HTR-8/SVneo (cell line): ENCODE data around the gene TBC1D32.
"Not testable (repeated sequence)": the region's sequence is repeated elsewhere in the genome, so short reads cannot be mapped to it uniquely, and the experiment has no call there.

Experiments
- DNase-seq: peaks from one replicate; pipeline ENCODE4 v3.0.0; 2011; ENCODE audit warnings: low spot score, mixed read lengths; ENCODE audit not compliant: insufficient read length
- FAIRE-seq: peaks from 2 replicates; lab custom pipeline; 2011; peaks lifted over from hg19 to GRCh38; lab: Jason Lieb, UNC

Gene TBC1D32

DNA sequence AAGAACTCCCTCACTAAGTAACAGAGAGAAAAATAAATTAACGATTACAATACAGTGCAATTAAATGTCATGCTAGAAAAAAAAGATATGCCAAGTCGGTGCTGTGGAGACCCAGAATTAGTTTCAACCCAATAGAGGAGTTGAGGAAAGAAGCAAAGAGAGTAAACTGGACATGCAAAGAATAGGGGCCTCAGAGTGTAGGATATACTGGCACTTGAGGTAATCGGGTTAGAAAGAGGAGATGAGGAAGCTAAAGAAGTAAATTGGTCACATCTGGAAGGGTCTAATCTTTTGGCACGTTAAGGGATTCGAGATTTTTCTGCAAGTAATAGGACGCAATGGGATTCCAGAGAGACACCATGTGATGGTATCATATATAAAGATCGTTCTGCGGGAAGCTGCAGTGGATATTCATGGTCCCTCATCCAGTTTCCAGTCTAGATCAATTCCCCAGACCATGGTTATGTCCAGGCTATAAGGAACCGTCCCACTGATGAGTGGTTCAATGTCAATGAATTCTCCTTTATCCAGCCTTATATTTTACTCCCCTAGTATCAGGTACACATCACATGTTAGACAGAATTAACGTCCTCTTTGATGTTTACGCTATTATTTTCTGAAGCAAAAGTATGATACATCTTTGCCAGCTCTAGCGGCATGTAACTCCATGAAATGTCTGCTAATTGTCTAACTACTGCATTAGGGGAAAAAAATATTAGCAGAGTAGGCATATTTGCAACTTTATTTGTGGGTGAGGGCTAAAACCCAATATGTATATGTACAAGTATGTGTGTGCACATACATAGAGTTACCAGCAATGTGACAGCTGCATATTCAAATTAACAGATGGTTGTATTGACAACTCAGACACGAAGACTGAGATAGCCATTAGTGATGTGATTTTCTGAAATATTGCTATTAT, 1.1 kb upstream of the TBC1D32 start:
- DNase-seq (no peak), FAIRE-seq (no peak)

DNA sequence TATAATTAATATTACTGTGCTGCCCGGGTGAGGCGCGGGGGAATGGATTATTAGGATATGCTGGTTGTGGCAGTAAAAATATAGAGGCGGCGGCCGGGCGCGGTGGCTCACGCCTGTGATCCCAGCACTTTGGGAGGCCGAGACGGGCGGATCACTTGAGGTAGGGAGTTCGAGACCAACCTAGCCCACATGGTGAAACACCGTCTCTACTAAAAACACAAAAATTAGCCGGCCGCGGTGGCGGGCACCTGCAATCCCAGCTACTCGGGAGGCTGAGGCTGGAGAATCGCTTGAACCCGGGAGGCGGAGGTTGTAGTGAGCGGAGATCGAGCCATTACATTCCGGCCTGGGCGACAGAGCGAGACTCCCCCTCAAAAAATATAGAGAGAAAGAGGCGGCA, 586 bp downstream of the TBC1D32 start:
- DNase-seq, FAIRE-seq: not testable (repeated sequence)

DNA sequence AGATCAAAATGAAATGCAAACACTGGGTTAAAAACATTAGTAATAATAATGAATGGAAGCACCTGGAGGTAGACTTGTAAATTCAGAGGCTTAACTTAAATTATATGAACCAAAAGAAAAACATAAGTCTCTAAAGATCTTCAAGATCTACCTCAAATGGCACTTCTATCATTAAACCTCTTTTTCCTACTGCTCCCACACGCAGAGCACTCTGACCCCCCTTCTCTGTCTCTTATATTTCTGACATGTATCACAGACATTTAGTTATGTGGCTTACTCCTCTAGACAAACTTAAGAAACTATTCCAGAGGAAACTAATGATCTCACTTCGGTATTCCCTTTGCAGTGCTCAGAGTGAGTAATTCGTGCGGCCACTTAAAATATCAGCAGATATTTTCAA, 1.1 kb downstream of the TBC1D32 start:
- DNase-seq: no peak
- FAIRE-seq: no peak

DNA sequence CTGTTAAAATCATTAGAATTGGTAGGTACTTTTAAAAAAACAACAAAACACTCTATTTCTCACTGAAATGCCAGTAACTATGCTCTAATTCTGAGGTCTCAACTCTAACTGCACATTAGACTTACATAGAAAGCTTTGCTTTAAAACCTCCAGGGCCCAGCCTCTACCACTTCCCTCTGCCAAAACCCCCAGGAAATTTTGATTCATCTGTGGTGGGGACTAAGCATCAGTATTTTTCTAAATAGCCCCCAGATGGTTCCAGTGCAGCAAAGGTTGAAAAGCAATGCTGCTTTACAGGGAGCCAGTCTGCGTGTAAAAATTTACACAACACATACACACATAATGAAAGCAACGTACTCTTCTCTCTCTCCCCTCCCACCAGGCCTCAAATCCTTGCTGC, 3.8 kb downstream of the TBC1D32 start:
- FAIRE-seq: no peak
- DNase-seq: no peak

DNA sequence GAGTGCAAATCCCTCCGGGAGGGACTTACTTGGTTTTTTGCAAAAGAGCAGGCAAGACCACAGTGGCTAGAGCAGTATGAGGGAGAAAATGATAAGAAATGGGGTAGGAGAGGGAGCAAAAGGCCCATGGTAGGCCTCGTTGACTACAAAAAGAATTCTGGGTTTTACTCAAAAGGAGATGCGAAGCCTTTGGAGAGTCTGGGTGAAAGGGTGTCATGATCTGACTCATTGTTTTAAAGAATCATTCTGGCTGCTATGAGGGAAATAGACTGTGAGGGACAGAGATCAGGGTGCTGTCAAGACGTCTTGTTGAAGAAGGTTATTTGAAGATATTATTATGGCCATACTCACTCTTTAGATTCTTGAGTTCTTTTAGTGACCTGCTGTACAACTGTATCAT, 13.0 kb downstream of the TBC1D32 start:
- no peak for FAIRE-seq
- no peak for DNase-seq

DNA sequence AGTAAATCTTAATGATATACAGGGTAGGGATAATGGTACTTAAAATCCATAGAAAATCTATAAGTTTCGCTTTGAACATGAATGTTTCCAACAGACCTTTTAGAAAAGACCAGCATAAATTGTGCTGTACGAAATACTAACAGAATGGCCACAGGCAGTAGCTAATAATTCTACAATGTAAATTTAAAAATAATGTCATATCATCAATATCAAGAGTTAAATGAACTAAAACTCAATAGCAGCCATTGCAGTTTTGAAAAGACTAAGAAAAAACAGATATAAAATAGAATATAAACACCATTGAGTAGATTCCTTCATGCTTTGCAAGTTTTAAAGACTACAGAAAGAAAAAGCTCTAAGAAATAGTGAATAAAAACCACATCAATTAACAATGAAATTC, 14.7 kb downstream of the TBC1D32 start:
- FAIRE-seq: no peak

DNA sequence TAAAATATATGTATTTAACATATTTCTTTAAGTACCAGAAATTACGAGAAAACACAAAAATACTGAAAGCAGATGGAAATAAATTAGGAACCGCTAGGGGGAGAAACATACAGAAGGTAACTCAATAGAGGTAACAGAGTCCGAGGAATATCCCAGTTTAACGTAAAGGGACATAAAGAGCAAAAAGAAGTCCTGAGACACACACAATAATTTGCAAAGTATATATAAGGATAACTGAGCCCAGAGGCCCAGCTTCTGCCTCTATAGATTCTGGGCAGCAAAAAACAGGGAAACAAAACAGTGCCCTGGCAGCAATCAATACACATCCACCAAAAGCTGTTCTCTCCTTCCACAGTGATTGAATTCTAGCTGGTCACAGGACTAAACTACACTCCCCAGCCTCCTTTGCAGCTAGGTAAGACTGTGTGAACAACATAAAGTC, 15.1 kb downstream of the TBC1D32 start:
- DNase-seq (no peak), FAIRE-seq (no peak)

More for the DNA sequence above, 14.7 kb downstream of the TBC1D32 start:
- no peak for DNase-seq

DNA sequence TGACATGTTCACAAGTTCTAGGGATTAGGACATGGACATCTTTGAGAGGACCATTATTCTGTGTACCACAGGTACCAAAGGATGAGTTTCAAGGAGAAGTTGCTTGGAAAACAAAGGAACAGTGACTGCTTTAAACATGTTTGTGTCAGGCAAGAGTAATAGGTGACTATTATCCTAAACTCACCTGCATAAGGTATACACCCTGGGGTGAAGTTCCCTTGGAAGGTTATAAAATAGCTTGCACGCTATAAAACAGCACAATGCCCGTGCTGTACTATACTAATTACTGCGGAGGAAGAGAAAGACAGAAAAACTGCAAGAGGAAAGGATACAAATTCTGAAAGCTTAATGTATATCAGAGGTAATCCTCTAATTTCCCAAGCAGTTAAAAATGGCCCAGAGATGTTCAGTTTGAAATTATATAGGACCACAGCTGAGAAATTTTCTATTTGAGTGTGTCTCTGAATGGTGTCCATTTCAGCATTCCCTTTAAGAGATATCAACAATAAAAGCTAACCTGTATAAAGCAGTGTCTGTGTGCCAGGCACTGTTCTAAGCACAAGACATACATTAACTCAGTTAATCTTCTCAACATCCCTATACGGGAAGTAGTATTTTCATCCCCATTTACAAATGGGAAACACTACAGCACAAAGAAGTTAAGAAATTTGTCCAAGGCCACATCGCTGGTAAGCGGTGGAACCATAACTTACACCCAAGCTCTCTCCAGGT, 19.7 kb downstream of the TBC1D32 start:
- FAIRE-seq (no peak), DNase-seq (no peak)

DNA sequence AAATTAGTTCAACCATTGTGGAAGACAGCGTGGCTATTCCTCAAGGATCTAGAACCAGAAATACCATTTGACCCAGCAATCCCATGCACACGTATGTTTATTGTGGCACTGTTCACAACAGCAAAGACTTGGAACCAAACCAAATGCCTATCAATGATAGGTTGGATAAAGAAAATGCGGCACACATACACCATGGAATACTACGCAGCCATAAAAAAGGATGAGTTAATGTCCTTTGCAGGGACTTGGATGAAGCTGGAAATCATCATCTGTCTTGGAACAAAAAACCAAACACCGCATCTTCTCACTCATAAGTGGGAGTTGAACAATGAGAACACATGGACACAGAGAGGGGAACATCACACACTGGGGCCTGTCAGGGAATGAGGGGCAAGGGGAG, 22.5 kb downstream of the TBC1D32 start:
- not testable (repeated sequence) for DNase-seq, FAIRE-seq

DNA sequence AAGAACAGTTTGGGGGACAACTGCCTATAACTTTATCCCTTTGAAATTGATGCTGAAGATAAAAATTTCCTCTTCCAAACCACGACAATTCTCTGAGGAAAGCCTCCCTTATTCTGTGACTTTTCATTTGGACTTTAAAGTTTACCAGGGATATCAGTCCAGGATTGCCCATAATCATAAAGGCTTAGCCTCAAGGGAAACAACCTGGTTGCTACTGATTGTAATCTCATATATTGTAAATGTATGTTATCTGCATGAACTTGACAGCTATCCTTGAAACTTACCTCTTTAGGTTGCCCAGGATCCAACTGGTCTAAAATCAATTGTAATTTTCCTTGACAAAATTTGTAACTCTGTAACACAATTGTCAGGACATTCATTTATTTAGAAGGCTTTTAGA, 23.8 kb downstream of the TBC1D32 start:
- DNase-seq (no peak), FAIRE-seq (no peak)

DNA sequence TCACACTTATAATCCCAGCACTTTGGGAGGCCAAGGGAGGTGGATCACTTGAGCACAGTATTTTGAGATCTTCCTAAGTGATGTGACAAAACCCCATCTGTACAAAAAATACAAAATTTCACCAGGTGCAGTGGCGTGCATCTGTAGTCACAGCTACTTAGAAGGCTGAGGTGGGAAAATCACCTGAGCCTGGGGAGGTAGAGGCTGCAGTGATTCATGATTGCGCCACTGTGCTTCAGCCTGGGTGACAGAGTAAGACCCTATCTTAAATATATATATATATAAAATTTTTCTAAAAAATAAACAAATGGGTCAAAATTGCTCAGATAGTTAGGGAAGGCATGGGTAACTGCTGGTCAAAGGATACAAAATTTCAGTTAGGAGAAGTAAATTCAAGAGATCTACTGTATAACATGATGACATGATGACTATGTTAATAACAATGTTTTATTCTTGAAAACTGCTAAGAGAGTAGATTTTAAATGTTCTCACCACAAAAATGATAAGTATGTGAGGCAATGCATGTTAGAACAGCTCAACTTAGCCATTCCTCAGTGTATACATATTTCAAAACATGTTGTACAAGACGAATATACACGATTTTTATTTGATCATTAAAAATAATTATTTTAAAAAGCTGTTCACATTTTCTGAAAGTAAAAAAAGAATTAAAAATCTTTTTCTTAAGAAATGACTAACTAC, 24.4 kb downstream of the TBC1D32 start:
- FAIRE-seq (no peak), DNase-seq (no peak)

DNA sequence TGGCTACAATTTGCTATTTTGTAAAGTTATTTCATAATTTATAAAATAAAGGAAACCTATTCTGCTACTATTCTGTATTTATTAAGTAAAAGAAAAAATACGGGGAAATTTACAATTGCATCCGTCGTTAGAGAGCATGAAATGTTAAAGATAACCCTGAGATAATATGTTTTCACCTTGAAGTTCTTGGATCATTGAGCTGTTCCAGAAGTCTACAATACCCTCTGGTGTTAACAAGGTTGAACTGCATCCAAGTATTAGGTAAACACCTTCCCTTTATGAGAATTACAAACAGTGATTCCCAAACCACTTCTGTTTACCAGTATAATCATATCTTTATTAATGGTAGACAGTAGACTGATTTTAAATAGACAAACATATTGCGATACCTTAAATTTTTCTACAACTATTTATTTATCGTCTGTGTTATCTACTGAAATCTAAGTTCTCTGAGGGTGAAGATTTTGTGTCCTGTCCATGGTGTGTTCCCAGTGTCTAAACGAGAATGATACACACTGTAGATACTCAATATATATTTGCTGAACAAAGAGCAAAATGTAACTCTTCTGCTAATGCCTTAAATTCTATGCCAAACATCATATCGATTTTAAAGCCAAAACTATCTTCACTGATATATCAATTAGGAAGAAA, 28.2 kb downstream of the TBC1D32 start:
- DNase-seq: peak; percentile 31
- no peak for FAIRE-seq

DNA sequence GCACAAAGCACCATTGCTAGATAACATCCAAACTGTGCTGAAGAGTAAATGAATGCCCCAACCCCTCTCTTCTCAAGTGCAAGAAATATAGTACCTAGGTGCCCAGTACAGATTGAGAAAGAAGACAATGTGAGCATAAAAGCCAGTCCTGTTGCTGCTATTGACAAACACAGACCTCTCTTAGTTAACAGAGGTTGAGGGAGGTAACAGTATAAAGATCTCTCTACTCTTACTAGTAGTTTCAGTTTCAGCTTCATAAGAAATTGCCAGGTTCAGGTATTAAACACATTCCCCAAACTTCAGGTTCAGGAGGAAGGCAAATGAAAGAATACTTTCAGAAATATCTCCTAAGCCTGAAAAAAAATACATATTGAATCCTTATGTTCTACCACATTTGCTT, 31.4 kb downstream of the TBC1D32 start:
- FAIRE-seq (no peak), DNase-seq (no peak)

DNA sequence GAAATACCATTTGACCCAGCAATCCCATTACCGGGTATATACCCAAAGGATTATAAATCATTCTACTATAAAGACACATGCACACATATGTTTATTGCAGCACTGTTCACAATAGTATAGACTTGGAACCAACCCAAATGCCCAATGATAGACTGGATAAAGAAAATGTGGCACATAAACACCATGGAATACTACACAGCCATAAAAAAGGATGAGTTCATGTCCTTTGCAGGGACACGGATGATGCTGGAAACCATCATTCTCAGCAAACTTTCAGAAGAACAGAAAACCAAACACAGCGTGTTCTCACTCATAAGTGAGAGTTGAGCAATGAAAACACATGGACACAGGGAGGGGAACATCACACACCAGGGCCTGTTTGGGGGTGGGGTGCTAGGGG, 33.1 kb downstream of the TBC1D32 start:
- DNase-seq, FAIRE-seq: not testable (repeated sequence)

DNA sequence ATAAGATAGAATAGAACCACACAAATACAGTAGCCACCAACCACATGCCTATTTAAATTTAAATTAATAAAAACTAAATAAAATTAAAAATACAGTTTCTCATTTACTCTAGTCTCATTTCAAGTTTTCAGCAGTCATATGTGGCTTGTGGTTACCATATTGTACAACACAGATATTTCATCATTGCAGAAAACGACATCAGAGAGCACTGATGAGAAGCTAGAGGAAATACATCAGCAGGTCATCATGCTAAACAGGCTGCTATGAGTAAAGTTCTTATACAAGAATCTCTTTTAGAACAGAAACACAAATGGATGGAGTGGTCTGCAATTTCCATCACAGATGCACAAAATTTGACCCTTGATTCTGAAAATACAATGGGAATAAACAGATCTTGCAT, 36.6 kb downstream of the TBC1D32 start:
- no peak for DNase-seq
- no peak for FAIRE-seq

DNA sequence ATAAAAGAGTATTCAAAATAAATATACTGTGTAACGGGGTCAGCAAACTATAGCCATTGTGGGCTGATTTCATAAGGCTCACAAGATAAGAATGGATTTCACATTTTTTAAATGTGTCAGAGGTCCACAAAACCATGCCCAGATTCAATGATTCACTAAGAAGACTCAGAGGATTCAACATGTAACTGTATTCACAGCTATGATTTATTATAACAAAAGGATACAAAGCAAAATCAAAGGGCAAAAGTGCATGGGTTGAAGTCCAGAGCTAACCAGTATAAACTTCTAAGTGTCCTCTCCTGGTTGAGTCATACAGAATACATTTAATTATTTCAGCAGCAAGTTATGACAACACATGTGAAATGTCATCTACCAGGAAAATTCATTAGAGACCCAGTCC, 49.2 kb downstream of the TBC1D32 start:
- DNase-seq (no peak), FAIRE-seq (no peak)

DNA sequence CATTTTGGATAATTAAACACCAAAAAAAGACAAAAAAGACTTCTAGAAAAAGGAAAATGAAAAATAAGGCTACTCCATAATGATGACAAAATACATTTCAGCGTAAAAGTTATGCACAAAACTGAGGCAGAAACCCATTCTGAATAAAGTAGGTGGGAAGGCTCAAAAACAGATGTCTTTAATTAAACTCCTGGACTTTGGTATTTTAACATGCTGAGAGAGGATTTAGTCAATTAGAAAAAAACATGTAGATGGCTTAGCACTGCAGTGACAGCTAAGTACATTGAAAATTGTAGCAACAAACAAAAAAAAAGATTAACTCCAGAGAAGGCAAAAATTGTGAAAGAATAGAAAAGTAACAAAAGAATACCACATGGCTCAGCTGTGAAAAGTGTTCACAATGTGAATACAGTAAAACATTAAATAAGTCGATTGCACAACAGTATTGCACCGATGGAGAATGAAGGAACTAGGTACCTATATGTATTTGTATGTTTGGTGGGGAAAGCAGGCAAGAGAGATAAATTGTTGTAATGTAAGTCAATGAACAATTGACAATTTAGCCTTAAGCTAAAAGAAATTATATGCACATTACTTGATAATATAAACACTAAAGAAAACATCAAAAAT, 59.5 kb downstream of the TBC1D32 start:
- DNase-seq (no peak), FAIRE-seq (no peak)

DNA sequence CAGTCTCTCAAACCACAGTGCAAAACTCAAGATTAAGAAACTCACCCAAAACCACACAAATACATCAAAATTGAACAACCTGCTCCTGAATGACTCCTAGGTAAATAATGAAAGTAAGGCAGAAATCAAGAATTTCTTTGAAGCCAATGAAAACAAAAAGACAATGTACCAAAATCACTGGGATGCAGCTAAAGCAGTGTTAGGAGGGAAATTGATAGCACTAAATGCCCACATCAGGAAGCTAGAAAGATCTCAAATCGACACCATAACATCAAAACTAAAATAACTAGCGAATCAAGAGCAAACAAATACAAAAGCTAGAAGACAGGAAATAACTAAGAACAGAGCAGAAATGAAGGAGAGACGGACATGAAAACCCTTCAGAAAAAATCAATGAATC, 70.5 kb downstream of the TBC1D32 start:
- no peak for FAIRE-seq
- DNase-seq: no peak

DNA sequence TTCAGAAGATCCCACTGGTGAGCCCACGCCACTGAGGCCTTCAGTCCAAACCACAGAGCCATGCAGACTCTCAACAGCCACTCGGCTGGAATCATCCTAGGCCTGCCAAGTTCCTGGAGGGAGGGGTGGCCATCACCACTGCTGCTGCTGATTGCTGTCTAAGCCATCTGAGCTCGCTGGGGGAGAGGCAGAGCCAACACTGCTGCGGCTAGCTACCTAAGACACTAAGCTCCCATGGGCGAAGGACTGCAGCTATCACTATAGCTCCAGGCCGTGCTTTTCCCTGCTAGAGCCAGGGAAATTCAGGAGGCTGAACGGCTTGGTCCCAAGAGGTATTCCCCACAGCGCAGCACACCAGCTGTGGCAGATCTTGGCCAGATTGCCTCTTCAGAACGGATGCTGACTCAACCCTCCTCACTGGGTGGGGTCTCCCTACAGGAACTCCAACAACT, 73.6 kb downstream of the TBC1D32 start:
- peak; percentile 67 for FAIRE-seq

DNA sequence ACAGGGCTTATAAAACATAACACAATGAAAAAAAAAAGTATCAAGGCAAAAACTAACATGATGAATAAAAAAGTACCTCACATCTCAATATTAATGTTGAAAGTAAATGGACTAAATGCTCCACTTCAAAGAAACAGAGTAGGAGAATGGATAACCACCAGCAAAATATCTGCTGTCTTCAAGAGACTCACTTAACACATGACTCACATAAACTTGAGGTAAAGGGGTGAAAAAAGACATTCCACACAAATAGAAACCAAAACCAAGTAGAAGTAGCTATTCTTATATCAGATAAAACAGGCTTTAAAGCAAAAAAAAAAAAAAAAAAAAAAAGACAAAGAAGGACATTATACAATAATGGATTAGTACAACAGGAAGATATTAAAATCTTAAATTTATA, 86.9 kb downstream of the TBC1D32 start:
- DNase-seq (no peak), FAIRE-seq (no peak)

More for the DNA sequence above, 73.6 kb downstream of the TBC1D32 start:
- no peak for DNase-seq
